Lower leg skin (tissue), 4 donors: ENCODE data around the gene ANXA6. TPM values are rescaled to one million over a fixed set of nuclear protein-coding genes. Genes with fewer than 3 reads are reported as not detected.

Experiments
- DNase-seq, 2 donors: peaks; one replicate each; pipeline ENCODE4 v3.0.0-alpha.2; 2019; ENCODE audit warnings: low spot score in 2 of 2
- H3K4me3 ChIP-seq: fragments of 200-600 bp; sonication (generic); 2 replicates; pipeline ENCODE4 v1.5.1; 2017; ENCODE audit warnings: mild to moderate bottlenecking, low read depth; ENCODE audit not compliant: poor library complexity, severe bottlenecking
- CTCF ChIP-seq, 3 donors: fragments of 450-650 bp; IDR thresholded peaks; one replicate each; pipeline ENCODE4 v1.5.1; 2016; ENCODE audit warnings: antibody characterized with exemption in 3 of 3, mild to moderate bottlenecking in 3 of 3, moderate library complexity in 2 of 3
- POLR2A ChIP-seq, 2 donors: fragments of 450-650 bp; IDR thresholded peaks; one replicate each; pipeline ENCODE4 v1.6.1; 2016 to 2017; ENCODE audit warnings: antibody characterized with exemption in 2 of 2, mild to moderate bottlenecking in 1 of 2, moderate library complexity in 1 of 2
- WGBS, 2 donors: methylation state at CpG; one replicate each; pipeline ENCODE4 v1.1.5; 2018; 5-methylcytosine and 5-hydroxymethylcytosine counted together
- intact Hi-C: fragments of 100-400 bp; cut with DNase I; formaldehyde crosslinking; loops from one replicate; pipeline ENCODE4 v1.15.0; 2023; ENCODE audit warnings: low total_unique reads
- total RNA-seq, 4 donors: library from RNA; depleted of rRNA; stranded (reverse); fragments of >200 nt; gene quantifications; one replicate each; pipeline ENCODE4 v1.1.0, GENCODE V29; 2016

ANXA6 gene
- total RNA-seq, 4 donors from 2014 or later, result 34.2 to 68.4 (median 43.3) TPM

GRCh38 chr5:151092762-151093161 is 64.8 kb downstream of the ANXA6 start:
- no peak for TF ChIP-seq POLR2A (IDR thresholded peaks at IDR 0.05)
- no peak for TF ChIP-seq CTCF (IDR thresholded peaks at IDR 0.05)
- no peak overlapping the region for H3K4me3 ChIP-seq
- WGBS, 2 donors, result 67 to 75% methylated on average over 2 of the region's 2 CpGs
- intact Hi-C loops, result no loop called here
- no peak for DNase-seq

GRCh38 chr5:151089726-151090125 is 67.9 kb downstream of the ANXA6 start:
- WGBS, 2 donors, result 52 to 82% methylated on average over 2 of the region's 2 CpGs
- no peak for TF ChIP-seq POLR2A (IDR thresholded peaks at IDR 0.05)
- no peak for TF ChIP-seq CTCF (IDR thresholded peaks at IDR 0.05)
- intact Hi-C loops, result no loop called here
- DNase-seq, result no peak
- no peak overlapping the region for H3K4me3 ChIP-seq

GRCh38 chr5:151088986-151089385 is 68.6 kb downstream of the ANXA6 start:
- no peak for DNase-seq
- H3K4me3 ChIP-seq, result no peak overlapping the region
- intact Hi-C loops, result no loop called here
- 79 to 93% methylated on average over 4 of the region's 4 CpGs for WGBS, 2 donors
- no peak for TF ChIP-seq POLR2A (IDR thresholded peaks at IDR 0.05)
- no peak for TF ChIP-seq CTCF (IDR thresholded peaks at IDR 0.05)

- intact Hi-C loops, result no loop called here
- WGBS, 2 donors, result 83 to 88% methylated on average over 7 of the region's 7 CpGs
- TF ChIP-seq POLR2A (IDR thresholded peaks at IDR 0.05) (no peak), CTCF (IDR thresholded peaks at IDR 0.05) (no peak)
- no peak for DNase-seq
- H3K4me3 ChIP-seq, result no peak overlapping the region
Measured at GRCh38 chr5:151087486-151087885, 70.1 kb downstream of the ANXA6 start.

- WGBS, 2 donors, result 36 to 56% methylated on average over 10 of the region's 10 CpGs
- no peak overlapping the region for H3K4me3 ChIP-seq
- TF ChIP-seq POLR2A (IDR thresholded peaks at IDR 0.05) (no peak), CTCF (IDR thresholded peaks at IDR 0.05) (no peak)
- DNase-seq, result no peak
- intact Hi-C loops, result no loop called here
Measured at GRCh38 chr5:151086905-151087360, 70.6 kb downstream of the ANXA6 start.

GRCh38 chr5:151086192-151086869 is 71.2 kb downstream of the ANXA6 start:
- intact Hi-C loops, result no loop called here
- no peak for DNase-seq
- WGBS, 2 donors, result 63 to 75% methylated on average over 6 of the region's 6 CpGs
- TF ChIP-seq CTCF (IDR thresholded peaks at IDR 0.05), result no peak
- TF ChIP-seq POLR2A (IDR thresholded peaks at IDR 0.05), result no peak
- H3K4me3 ChIP-seq, result no peak overlapping the region
